ENCODE measurements around the gene SRSF3.

DNA sequence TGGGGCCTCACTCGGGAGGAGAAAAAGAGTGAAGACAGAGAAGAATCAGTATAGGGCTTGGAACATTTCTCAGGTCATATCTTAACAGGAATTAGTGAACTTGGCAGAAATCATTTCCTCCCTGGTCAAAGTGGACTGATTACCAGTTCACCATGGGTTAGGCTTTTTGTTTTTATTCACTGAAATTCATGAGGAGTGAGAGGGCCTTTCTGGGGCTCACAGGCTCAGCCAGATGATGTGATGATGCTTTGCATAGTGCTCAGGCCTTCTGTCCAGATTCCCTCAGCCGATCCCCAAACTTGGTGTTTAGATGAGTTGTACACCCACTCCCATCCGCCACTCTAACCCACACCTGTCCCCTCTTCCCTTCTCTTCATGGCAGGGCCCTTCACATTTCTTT is 32.5 kb downstream of the SRSF3 start:
- TF ChIP-seq CTCF (IDR thresholded peaks at IDR 0.05) (no peak), POLR2A (IDR thresholded peaks at IDR 0.05) (no peak)
